Fibroblast of skin of abdomen (primary cell): ENCODE data around the gene LONRF2.
"Not testable (repeated sequence)": the region's sequence is repeated elsewhere in the genome, so short reads cannot be mapped to it uniquely, and the experiment has no call there.

ENCODE experiments used
- DNase-seq: peaks from one replicate; pipeline ENCODE4 v3.0.0-alpha.2; 2013

LONRF2 gene

DNA sequence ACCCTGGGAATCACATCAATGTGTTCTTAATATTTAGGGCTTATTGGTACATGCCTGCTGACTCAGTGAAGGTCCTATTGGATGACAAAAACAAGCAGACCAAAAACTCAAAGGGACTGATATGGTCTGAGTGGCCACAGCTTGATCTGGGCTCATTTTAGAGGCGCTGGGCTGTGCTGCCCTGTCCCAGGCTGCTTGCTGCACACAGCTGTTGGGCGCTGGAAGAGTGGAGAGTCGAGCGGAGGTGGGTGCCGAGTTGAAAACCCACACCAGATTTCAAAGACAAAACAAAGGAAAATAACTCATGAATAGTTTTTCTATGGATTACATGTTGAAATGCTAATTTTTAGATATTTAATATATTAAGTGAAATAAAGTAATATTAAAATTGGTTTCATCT is 68.5 kb downstream of the LONRF2 start:
- DNase-seq, result no peak

DNA sequence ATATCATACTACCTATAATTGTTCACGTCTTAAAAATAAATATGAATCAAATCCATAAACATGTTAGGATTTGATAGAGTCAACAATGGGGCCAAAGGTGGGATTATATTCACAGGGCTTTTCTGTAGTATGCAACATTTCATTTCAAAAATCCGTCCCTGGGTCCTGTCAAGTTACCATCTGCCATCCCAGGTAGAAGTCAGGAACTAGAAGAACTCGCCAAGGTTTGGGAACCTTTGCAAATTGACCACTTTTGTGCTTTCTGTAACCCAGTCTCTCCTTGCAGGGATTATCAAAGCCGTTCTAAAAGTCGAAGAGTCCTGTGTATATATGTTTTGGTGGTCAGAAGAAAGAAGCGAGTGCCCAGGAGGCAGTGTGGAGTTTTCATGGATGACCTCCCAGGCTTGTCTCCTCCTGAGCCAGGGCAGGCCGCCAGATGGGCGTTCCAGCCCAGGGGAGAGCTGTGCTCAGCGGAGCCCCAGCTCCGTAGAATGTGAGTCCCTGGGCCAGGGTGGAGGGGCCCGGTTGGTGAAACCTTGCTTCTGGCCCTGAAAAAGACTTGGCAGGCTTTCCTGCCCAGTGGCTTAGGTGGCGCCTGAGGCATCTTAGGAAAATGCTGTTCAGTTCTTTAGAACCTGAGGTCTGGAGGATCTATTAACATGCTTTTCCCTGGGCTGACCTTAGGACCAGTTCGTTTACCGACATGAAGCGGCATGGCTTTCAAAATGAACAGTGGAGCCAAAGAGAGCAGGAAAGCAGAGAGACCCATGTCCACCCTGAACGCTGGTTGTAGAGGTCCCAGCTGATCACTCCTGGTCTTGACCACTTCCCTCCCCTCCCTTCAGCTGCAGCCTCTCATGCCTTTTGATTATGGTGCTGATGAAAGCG is 69.2 kb downstream of the LONRF2 start:
- DNase-seq, result no peak

GRCh38 chr2:100250645-100251044 is 71.7 kb downstream of the LONRF2 start:
- no peak for DNase-seq

DNA sequence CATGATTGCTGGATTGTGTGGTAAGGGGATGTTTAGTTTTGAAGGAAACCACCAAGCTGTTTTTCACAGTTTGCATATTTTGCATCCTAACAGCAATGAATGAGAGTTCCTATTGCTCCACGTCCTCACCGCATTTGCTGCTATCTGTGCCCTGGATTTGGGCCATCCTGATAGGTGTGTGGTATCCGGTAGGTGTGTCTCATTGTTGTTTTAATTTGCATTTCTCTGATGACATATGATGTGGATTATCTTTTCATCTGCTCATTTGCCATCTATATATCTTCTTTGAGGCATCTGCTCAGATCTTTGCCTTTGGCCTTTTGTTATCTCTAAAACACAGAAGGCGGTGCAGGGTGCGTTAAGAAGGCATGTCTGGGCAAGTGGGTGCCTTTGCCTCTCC is 73.3 kb downstream of the LONRF2 start:
- DNase-seq, result no peak

DNA sequence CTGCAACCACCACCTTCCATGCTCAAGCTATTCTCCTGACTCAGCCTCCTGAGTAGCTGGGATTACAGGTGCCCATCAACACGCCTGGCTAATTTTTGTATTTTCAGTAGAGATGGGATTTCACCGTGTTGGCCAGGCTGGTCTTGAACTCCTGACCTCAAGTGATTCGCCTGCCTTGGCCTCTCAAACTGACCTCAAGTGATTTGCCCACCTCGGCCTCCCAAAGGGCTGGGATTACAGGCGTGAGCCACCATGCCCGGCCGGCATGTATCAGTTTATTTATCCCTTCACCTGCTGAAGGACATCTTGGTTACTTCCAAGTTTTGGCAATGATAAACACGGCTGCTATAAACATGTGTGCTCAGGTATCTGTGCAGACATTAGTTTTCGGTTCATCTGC is 73.7 kb downstream of the LONRF2 start:
- DNase-seq, result not testable (repeated sequence)

GRCh38 chr2:100248044-100248330 is 74.3 kb downstream of the LONRF2 start:
- no peak for DNase-seq

DNA sequence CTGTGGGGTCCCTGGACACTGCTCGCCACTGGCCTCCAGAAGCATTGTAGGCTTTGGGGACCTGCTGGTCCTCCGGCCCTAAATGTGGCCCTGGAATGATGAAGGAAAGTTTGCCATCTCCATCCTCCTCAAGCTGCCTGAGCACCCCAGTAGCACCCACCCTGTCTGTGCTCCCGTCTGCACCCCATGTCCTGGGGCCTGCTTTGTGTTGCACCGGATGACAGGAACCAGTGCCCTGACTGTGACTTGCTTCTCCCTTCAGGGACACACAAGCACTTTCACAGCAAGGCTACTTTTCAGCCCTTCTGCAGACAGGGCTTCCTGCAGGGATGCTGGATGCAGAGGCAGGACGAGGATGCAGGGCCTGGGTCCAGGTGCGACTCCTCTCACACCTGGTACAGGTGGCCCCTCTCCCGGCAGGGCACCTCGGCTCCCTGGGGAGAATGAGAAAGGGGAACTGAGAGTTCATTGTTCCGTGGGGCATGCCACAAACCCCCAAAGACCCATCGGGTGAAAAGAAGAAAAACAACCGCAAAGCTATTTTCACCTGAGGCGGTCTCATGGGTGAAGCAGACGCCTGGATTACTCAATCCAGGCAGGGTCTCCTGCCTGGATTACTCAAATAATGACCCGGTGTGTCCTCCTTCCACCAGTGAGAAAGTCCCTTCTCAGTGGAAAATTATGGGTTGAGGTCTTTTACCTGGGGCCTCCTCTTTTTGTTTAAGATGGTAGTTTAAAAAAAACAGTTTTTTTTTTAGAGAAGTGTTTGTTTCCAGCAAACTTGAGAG is 74.9 kb downstream of the LONRF2 start:
- DNase-seq, result no peak

DNA sequence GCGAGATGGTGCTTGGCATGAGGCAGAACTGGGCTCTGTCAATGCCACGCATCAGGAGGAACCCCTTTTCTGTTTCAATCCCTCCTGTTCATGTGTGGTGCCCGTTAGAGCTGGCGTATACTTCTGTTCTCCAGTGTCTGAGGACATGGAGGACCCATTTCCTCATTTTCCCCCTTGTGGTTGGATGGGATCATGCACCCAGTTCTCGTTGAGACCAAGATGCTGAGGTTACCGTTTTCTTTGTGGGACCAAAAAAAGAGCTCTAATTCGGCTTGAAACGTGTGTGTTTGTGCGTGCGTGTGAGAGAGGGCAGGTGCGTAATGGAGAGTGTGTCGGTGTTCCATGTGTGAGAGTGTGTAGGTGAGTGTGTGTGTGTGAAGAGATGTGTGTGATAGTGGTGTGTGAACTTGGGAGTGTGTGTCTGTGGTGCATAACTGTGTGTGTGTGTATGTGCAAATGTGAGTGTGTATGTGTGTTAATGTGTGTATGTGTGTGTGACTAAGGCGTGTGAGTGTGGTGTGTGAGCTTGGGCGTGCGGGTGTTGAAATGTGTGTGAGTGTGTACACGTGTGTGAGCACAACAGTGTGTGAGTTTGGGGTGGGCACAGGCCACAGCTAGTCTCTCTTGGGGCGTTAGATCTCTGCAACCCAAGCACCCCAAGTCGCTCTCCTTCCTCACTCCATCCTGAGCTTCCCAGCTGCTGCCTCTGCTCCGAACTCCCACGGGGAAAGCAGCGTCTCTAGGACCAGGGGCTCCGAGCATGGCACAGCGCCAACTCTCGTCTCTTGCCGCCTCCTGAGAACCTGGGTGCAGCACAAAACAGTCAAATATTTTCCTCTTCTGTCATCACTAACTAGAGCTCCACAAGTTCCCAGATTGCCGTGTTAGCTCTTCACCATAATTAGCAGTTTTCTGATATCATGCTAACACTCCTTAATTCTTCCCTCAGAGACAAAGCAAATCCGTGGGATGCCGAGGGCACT is 75.8 kb downstream of the LONRF2 start:
- no peak for DNase-seq

DNA sequence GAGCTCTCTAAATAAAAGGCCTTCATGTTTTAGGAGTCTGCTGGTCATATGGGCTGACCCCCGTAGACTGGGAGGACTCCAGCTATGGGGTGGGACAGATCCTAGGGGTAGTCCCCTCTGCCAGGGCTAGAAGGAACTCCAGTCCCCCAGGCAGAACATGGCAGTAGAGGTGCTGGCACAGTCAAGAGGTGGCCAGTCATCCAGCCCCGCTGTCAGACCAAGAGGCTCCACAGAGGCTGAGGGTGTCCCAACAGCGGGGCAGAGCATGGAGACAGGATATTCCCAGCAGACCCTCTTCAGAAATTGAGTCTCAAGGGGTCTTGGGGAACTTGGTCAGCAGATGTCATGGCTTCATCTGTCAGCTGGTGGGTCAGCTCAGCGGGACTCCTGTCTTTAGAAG is 76.6 kb downstream of the LONRF2 start:
- no peak for DNase-seq

- peak; percentile 43 for DNase-seq
Observed at GRCh38 chr2:100244881-100245605, 77.3 kb downstream of the LONRF2 start.

DNA sequence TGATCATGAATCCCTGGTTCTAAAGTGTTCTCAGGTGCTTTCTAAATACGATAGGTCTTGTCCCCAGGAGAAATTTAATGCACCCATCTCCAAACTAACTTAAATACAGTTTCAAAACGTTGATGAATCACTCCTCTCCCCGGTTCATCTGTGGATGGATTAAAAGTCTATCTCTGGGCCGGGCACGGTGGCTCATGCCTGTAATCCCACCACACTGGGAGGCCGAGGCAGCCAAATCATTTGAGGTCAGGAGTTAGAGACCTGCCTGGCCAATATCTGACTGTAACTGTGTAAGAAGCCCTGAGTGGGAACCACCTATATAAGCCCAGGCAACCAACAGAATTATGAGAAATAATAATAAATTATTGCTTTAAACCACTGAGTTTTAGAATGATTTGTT is 78.7 kb downstream of the LONRF2 start:
- no peak for DNase-seq

GRCh38 chr2:100242891-100243619 is 79.2 kb downstream of the LONRF2 start:
- DNase-seq, result peak; percentile 66

DNA sequence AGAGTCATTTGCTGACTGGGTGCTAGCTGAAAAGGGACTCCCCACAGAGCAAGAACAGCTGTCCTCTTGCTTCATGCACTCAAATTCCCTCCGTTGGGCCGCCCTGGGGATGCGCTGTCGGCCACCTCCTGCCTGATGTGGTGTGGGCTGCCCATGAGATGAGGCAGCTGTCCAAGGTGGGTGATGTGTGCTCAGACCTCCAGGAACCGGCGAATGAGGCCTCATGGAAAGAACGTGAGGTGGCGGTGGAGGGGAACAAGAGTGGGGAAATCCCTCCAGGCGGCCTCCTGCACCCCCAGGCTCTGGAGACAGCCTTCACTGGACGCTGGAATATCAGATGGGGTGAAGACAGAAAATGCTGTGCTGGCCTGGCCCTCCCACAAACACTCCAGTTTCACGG is 79.8 kb downstream of the LONRF2 start:
- DNase-seq, result peak; percentile 23

DNA sequence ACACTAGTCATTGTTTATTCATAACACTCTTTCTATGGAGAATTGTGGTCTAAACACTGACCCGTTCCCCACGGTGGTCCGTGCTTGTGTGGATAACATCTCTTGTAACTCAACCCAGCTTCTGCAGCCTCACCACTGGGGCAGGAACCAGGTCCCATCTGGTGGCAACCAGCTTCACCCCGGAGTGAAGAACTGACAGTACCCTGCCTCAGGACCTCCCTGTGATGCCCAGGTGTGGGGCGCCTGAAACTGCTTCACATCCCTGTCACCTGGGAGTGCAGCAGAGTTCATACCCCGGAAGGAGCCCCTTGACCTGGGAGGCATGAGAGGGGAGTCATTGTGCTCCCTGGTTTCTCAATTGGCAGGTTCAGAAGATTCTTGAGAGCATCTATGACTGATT is 81.1 kb downstream of the LONRF2 start:
- no peak for DNase-seq

DNA sequence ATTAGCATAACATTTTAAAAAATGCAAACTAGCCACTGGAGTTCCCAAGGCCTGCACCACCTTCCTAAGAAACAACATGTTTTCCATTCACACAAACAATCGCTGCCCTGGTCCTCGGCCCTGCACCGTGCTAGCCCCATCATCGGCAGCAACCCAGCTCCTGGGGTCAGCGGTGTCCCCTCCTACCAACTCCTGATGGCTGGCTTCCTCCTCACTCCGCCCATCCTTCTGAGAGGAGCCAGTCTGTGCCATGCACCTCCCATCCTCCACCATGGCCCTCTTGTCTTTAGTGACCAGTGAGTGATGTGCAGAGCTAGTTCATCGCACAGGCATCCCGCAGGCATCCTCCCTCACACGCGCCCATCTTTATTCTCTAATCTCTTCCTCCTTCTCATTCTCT is 81.9 kb downstream of the LONRF2 start:
- DNase-seq, result no peak

GRCh38 chr2:100239486-100240210 is 82.7 kb downstream of the LONRF2 start:
- no peak for DNase-seq

GRCh38 chr2:100238471-100238870 is 83.8 kb downstream of the LONRF2 start:
- no peak for DNase-seq

GRCh38 chr2:100237770-100238169 is 84.5 kb downstream of the LONRF2 start:
- no peak for DNase-seq

DNA sequence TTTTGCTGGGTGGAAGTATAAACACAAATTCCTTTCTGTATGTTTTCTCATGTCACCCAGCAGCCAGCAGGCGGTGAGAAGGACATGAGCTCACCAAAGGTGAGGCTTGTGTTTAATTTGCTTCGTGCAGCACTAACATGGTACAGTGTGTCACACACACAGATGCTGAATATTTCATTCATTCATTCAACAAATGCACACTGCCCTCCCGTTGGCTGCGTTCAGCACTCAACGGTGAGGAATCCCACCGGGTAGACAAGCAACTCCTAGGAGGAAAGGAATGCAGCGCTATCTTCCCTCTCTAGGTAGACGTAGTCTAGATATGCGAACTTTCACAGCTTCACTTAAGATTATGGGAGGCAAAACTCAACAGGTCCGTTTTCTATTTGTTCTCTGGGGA is 85.1 kb downstream of the LONRF2 start:
- no peak for DNase-seq

- no peak for DNase-seq
Observed at GRCh38 chr2:100236166-100236565, 86.1 kb downstream of the LONRF2 start.

DNA sequence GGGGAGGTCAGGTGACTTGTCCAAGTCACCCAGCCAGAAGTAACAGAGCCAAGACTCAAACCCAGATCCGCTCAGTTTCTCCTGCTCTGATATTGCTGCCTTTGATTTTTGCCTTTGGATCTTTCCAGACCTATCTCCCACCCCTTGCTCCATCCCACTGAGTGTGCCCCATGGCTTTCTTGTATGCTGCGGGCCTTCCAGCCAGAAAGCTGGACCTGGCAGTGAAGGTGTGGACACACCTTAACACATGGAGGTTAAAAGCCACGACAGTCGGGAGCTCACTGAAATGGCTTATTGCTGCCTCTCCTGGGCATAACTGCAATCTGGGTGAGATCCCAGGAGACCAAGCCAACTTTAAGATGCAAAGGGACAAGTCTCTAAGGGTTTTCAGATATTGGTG is 86.7 kb downstream of the LONRF2 start:
- no peak for DNase-seq
